Measurements from ENCODE around the gene CRIP2.

Gene CRIP2, protein sequence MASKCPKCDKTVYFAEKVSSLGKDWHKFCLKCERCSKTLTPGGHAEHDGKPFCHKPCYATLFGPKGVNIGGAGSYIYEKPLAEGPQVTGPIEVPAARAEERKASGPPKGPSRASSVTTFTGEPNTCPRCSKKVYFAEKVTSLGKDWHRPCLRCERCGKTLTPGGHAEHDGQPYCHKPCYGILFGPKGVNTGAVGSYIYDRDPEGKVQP

DNA sequence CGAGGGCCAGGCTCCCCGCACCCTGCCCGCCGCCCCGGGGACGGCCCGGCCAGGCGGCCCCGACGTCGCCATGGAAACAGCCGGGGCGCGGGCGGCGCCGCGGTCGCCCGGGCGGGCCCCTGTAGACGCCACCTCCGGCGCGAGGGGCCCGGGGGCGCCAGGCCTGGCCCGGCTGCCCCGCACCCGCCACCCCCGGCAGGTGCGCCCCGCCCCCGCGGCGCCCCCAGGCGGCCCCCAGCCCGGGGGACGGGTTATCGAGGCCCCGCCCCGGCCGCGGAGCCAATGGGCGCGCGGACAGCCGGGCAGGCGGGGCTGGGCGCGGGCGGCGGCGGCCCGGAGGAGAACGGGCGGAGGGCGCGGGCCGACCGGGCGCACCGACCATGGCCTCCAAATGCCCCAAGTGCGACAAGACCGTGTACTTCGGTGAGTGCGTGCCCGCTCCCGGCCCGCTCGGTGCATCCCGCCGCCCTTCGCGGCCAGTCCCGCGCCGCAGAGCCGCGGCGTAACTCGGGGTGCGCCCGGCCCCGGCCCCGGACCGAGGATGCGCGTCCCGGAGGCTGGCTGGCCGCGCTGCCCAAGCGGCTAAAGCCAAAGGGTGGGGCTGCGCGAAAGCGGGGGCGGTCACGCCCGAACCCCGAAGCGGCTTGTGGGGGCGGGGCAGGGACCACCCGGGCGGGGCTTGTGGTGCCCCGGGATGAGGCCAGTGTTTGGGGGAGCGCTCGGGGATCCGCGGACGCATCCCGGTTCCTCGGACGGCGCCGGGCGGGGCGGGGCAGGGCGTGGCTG lies at the start of gene CRIP2:
Gene CRIP2 (plus strand): TSS at position 339 of the 786 bp plus-strand sequence. CDS start 42 bp downstream, at position 381.
- no peak for DNase-seq (ENCODE audit: low spot score)

DNA sequence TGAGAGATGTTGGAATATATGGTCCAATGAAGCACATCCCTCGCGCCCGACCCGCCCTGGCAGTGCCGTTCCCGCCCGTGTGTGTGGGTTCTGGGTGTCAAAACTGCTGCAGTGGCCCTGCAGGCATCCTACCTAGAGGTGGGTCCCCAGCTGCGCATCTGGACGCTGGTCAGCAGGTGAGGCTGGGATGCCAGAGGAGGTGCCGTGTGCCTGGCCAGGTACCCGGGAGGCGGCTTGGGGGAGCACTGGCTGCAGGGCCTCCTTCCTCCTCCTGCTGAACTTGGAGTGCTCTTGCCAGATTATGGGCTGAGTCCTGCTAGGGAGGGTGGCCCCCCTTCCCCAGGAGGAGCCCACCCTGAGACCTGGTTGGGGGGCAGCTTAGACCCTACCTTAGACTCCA lies 49.8 kb upstream of the CRIP2 start:
- no peak for DNase-seq (ENCODE audit: low spot score)

DNA sequence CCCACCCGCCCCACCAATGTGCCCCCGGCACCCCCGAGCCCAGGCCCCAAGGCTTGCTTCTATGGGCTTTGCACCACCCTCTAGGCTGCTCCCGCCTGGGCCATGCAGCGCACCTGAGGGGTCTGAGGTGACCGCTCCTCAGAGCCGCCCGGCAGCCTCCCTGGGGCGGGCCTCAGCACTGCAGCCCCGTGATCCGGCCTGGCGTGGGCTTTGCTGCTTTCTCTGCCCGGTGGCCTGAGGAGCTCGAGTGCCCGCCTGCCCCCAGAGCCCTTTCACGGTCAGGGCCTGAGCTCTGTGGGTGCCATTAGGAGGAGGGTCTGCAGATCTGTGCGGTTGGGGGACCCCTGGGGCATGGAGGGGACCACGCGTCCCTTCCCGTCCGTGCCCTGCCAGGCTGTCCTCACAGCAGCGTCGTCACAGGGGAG lies 48.8 kb upstream of the CRIP2 start:
- no peak for DNase-seq (ENCODE audit: low spot score)

DNA sequence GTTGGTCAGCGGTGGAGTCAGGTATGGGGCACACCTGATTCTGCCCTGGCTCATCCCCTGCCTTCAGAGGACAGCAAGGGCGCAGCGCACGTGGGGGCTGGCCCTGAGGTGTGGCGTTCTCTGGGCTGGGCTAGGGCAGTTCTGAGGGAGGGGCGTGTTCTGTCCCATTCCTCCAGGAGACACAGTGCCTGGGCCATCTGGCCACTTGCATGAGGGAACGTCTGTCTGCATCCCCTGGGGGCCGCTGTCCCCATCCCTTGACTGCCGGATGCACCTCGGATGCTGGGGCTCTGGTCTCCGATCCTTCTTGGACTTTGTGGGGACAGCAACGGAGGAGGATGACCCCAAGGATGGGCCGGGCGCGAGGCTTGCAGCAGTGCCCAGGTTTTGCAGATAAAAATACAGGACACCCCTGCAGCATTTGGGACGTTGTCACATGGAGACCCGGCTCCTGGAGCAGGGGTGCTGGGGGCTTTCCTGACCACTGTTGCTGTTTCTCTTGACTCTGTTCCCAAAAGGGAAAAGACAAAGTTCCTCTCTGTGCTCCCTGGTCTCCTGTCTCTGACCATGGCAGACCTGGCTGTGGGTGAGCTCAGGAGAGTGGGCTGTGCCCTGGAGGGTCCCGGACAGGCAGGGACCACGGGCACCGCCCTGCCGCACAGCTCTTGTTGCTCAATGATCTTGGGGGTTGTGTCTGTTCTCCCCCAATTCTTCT lies 48.0 kb upstream of the CRIP2 start:
- no peak for DNase-seq (ENCODE audit: low spot score)

DNA sequence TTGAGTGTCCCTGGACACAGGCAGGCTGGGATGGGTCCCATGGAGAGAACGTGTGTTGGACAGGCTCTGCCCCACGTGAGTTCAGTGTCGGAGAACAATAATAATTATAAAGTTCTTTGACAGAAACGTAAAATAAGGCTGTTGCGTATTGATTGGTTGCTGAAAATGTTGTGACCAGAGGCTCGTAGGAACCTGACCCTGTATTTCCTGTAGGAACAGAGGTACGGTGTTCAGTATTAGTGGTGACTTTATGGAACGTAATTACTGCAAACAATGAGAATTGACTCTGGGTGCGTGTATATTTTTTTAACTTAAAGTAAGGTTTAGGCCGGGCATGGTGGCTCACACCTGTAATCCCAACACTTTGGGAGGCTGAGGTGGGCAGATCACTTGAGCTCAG lies 47.2 kb upstream of the CRIP2 start:
- DNase-seq (ENCODE audit: low spot score), result no peak

DNA sequence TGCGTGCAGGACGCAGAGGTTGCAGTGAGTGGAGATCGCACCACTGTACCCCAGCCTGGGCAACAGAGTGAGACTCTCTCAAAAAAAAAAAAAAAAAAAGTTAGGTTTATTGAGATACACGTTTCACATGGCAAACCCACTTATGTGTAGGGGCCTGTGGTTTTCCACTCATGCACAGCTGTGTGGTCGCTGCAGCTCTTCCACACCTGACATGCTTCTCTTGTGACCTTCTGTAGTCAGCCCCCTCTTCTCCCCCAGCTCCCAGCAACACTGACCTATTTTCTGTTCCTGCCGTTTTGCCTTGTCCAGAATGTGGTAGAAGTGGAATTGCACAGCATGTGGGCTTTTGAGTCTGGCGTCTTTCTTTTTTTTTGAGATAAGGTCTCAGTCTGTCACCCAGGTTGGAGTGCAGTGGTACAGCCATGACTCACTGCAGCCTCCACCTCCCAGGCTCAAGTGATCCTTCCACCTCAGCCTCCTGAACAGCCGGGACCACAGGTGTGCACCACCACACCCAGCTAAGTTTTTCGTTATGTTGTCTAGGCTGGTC lies 46.6 kb upstream of the CRIP2 start:
- no peak for DNase-seq (ENCODE audit: low spot score)

DNA sequence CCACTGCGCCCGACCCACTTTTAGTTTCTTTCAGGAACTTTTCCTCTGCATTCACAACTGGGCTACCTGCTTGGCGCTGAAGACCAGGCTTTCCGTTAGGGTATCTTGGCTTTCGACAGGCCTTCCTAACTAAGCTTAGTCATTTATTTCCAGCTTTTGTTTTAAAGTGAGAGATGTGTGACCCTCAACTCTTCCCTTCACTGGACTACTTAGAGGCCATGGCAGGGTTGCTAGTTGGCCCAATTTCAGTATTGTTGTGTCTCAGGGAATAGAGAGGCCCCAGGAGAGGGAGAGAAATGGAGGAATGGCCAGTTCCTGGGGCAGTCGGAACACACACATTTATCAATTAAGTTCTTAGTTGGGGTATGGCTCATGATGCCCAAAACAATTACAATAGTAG lies 44.6 kb upstream of the CRIP2 start:
- no peak for DNase-seq (ENCODE audit: low spot score)

DNA sequence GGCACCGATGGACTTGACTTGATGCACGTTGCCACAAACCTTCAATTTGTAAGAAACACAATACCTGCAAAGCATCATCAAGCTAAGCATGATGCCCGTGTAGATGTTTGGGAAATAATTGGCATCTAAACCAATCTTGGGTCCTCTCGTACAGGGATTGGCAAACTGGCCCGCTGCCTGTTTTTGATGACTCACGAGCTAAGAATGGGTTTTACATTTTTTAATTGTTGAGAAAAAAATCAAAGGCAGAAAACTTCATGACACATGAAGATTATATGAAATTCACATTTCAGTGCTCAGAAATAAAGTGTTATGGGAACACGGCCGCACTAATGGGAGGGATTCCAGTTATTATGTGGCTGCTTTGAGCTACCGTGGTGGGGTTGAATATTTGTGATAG lies 44.1 kb upstream of the CRIP2 start:
- no peak for DNase-seq (ENCODE audit: low spot score)

DNA sequence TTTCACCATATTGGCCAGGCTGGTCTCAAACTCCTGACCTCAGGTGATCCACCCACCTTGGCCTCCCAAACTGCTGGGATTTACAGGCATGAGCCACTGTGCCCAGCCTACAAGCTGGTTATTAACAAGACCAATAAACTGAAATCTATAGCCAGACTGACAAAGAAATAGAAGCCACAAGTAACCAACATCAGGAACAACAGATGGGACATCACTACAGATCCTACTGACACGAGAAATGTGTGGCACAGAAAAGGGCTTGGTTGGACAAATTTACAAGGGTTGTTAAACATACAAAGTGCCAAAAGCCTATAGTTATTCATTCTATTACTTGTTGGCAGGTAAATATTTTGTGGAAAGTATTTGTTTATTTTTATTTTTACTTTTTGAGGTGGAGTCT lies 43.4 kb upstream of the CRIP2 start:
- DNase-seq (ENCODE audit: low spot score), result no peak

DNA sequence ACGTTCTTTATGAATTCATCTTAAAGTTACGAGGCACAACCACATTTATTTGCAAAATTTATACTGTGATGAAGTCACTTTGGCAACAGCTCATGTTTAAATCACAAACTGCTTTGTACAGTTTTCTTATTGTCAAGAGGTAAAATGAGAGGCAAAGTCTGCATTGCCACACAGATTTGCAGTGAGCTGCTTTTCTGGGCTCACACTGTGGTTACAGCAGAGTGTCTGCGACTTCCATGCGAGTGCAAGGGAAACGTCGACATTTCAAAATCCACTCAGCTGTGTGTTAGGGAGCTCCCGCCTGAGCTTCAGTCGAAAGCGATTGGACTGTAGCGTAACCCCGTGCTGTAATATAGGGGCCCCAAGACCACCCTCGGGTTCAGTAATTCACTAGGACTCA lies 42.0 kb upstream of the CRIP2 start:
- DNase-seq (ENCODE audit: low spot score), result no peak

DNA sequence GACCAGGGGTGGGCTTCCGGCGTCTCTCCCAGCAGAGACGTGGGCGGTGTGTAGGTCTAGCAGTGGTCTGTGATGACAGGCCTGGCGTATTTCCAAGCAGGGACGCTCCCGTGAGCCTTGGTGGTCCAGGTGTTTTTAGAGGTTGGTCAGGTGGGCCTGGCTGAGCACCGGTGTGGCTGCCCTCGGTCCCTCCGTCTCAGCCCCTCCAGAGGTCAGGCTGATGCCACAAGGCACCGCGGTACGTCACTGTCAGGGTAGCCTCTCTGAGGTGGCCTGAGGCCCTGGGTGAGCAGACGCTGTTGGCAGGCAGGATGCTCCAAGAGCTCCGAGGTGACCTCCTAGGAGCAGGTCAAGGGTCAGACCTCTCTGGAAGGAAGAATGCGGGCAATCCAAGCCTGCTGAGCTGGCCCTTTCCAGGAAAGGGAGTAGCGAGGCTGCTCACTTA lies 41.4 kb upstream of the CRIP2 start:
- no peak for DNase-seq (ENCODE audit: low spot score)

DNA sequence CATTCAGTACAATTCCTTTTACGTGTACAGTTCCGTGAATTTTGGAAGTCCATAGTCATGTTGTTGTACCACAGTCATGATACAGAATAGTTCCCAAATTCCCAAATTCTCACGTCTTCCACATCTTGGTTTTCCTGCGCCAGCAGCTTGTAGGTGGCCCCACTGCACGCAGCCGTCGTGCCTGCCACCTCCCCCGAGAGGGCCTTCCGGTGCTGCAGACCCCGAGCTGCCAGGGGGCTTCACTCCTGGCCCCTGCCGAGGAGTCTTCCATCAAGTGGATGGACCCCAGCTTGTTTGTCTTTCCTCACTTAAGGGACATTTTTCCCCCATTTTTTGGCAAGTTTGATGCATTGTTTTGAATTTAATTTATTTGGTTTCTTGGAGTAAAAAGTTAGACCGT lies 38.2 kb upstream of the CRIP2 start:
- DNase-seq (ENCODE audit: low spot score), result no peak

DNA sequence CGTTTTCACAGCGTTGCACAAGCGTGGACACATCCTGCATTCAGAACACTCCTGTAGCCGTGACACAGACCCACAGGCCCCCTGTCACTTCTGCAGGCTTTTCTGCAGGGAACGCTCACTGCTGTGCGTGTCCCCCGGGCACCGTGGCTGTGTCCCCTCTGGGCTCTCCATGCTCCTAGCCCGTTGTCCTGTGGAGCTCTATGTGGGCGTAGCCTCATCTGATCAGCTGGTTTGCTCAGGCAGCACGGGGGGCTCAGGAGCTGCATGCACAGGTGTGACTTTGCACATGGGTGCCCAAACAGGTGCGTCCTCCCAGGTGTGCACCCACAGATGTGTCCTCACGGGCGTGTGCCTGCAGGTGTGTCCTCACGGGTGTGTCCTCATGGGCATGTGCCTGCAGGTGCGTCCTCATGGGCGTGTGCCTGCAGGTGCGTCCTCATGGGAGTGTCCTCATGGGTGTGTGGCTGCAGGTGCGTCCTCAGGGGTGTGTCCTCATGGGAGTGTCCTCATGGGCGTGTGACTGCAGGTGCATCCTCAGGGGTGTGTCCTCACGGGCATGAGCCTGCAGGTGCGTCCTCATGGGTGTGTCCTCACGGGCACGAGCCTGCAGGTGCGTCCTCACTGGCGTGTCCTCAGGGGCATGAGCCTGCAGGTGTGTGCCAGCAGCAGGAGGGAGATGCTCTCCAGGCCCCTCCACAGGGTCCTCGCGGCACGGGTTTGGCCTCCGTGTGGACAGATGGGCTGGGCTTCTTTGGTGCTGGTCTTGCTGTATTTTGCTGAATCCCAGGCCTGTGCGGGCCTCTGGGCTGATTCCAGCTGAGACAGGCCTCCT lies 37.5 kb upstream of the CRIP2 start:
- no peak for DNase-seq (ENCODE audit: low spot score)

DNA sequence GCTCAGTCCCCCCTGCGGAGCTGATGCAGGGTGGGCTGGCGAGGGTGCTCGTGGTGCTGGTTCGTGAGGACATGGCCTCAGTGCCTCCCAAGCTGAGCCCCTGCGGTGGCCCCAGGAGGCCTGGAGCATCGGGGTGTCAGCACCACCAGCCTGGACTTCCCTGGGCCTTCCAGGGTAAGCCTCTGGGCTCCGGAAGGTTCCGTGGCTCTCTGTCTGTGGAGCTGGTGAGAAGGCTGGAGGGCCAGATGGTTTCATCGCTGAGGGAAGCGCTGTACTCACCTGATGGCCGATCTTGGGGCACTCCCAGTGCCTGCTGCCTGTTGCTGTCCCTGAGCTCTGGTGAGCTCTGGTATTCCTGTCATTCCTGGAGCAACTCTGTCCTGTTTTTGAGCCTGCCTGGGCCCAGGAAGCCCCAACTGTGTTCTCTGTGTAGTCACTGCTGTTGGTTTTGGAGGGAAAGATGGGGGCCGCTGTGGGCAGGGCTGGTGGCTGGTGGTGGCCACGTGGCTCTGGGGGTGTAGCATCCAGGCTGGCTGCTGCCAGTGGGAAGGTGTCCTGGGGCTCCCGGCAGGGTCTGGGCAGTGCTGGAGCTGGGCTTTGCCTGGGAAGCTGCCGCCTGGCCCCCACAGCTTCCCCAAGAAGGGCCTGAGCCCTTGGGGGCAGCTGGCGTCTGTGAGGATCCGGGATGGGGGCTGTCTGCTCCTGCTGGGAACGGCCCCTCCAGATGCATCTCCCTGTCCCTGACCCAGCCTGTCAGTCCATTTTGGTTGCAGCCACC lies 36.7 kb upstream of the CRIP2 start:
- DNase-seq (ENCODE audit: low spot score), result no peak

DNA sequence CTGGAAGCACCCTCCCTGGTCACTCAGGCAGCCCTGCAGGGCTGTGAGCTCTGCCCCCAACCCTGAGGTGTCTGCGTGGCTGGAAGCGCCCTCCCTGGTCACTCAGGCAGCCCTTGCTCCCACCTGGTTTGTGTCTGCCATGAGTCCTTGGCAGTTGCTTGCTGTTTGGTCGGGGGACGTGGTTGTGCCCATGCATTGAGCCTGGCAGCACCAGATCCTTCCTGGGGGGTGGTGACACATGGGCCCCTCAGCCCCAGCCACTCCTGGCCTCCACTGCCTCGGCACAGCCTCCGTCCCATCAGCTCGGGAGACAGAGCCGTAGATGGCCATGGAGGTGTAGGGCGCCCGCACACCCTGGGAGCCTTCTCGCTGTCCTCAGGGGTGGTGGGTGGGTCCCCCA lies 35.4 kb upstream of the CRIP2 start:
- no peak for DNase-seq (ENCODE audit: low spot score)

DNA sequence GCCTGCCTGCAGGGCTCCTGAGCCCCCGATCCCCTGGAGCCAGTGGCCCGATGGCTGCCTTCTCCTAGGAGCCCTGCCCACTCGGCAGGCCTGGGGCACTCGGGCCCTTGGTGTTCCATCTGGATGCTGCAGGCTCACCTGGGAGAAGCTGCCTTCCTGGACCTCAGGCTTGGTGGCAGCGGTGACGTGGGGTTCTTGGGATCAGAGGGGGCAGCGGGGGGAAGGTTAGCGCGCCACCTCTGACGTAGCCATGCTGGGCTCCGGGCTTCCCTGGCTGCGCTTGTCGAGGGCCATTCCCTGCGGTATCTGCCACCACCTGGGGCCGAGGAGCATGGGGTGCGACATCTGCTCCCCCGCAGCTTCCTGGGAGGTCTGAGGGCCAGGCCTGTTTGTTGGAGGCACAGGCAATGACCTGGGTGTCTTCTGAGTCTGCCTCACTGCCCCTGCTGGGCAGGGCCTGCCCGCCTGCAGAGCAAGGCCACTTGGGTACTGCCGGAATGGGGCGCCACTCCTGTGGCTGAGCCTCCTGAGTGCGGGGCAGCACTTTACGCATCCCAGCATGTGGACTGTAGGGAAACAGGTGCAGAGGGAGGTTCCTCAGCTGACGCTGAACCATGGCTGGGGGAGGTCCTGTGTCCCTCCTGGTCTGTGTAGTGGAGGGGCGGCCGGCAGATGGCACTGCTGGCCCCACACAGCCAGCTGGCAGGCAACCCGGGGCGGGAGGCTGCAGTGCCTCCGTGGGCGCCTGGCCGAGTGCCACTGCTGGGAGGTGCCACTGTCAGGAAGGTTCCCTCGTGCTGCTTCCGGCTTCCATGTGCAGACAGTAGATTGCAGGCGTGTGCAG lies 34.7 kb upstream of the CRIP2 start:
- no peak for DNase-seq (ENCODE audit: low spot score)

DNA sequence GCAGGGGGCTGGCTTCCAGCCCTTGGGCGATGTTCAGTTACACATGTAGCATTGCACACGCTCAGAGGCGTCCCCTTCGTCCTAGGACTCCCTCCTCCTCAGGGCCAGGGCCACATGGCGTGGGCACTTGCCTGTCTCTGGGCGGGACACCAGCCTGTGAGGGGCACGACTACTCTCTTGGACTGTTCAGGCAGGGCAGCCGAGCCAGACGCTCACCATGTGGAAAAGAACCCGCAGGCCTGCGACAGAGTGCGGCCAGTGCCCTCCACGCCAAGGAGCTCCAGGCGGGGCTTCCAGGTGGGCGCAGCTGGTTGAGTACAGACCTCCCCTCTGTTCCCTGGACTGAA lies 34.1 kb upstream of the CRIP2 start:
- DNase-seq (ENCODE audit: low spot score), result no peak

DNA sequence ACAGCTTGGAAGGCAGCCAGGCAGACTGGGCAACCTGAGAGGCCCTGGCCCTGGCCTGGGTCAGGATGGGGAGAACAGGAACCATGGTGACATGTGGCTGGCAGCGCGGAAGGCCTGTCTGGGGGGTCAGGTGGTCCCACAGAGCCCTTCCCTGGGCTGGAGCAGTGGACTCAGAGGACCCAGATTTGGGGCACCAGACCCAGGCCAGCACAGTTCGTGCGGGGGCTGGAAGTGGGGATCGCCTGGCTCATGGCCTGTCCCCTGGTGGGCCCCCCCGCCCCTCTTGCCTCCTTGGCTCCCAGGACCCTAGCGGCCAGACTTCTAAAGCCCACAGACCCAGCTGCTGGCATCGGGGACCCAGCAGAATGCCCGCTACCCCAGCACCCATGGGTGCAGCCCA lies 33.6 kb upstream of the CRIP2 start:
- DNase-seq (ENCODE audit: low spot score), result no peak

DNA sequence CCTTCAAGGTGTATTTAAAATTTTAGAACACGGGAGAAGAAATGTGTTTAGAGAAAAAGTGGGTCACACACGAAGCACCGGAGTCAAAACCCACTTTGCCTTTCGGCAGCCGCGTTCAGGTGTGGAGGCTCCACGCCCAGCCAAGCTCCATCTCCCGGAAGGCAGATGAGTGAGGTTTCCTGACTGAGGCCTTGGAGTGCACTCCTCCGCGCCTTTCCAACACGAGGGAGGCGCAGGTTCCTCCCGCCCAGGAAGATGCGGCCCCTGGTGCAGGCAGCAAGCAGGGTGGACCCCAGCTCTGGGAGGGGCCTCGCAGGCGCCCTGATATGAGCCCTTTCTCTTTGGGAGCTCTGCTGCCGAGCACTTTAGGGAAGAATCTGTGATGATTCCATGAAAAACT lies 32.5 kb upstream of the CRIP2 start:
- DNase-seq (ENCODE audit: low spot score), result no peak

DNA sequence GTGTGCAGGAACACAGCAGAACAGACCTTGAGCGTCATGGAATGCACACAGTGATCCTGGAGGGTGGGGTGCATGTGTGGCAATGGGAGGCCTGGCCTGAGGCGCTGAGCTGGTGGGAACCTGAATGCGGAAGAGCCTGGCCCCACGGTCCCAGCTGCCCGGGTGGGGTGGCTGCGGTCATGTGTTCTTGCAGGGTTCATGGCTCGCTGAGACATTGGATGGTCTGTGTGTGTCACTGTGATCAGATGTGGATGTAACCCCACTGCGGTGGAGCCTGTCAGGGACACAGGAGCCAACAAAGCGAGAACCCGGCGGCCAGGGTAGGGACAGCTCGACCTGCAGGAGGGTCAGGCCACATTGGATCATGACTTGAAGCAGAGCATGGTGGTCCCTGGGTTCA lies 31.8 kb upstream of the CRIP2 start:
- DNase-seq (ENCODE audit: low spot score), result no peak
